NB4 (cell line): ENCODE results near the gene CXXC5.

Source experiments
- CTCF ChIP-seq: IDR thresholded peaks from one replicate; pipeline ENCODE4 v1.5.1; 2012; ENCODE audit warnings: low read depth, low read length
- MAX ChIP-seq: IDR thresholded peaks from 2 replicates; pipeline ENCODE4 v1.6.1; 2011; ENCODE audit warnings: low read depth, low read length
- MYC ChIP-seq: IDR thresholded peaks from 2 replicates; pipeline ENCODE4 v1.6.1; 2011; ENCODE audit warnings: low read depth, low read length
- POLR2A ChIP-seq: IDR thresholded peaks from 2 replicates; pipeline ENCODE4 v1.6.1; 2011; ENCODE audit warnings: mild to moderate bottlenecking; ENCODE audit not compliant: insufficient read length; ENCODE audit errors: extremely low read depth

GRCh38 chr5:139651853-139652787 is 4.0 kb downstream of the CXXC5 start:
- TF ChIP-seq POLR2A (no peak), CTCF (no peak), MAX (no peak), MYC (no peak)
